NCI-H524 (cell line): ENCODE measurements around the gene ANKS1B.
"Not testable (repeated sequence)": the region's sequence is repeated elsewhere in the genome, so short reads cannot be mapped to it uniquely, and the experiment has no call there.

Experiments used
- DNase-seq, 2 experiments: peaks; one replicate each; lab custom pipeline; 2025; lab: John Stamatoyannopoulos, UW

ANKS1B gene

GRCh38 chr12:99374023-99374422, 610.7 kb downstream of the ANKS1B start:
- DNase-seq, result no peak

- no peak for DNase-seq
Observed at GRCh38 chr12:99372257-99372920, 612.3 kb downstream of the ANKS1B start.

- DNase-seq, result no peak
Observed at GRCh38 chr12:99370421-99371138, 614.2 kb downstream of the ANKS1B start.

- DNase-seq, result no peak
Observed at GRCh38 chr12:99367181-99367580, 617.6 kb downstream of the ANKS1B start.

GRCh38 chr12:99352269-99352668, 632.5 kb downstream of the ANKS1B start:
- no peak for DNase-seq

GRCh38 chr12:99343960-99344359, 640.8 kb downstream of the ANKS1B start:
- DNase-seq, result no peak

GRCh38 chr12:99339663-99340062, 645.1 kb downstream of the ANKS1B start:
- DNase-seq, result no peak

- DNase-seq, result no peak
Observed at GRCh38 chr12:99334285-99335056, 650.3 kb downstream of the ANKS1B start.

- no peak for DNase-seq
Observed at GRCh38 chr12:99332936-99333591, 651.7 kb downstream of the ANKS1B start.

- no peak for DNase-seq
Observed at GRCh38 chr12:99330216-99330615, 654.5 kb downstream of the ANKS1B start.

- not testable (repeated sequence) for DNase-seq
Observed at GRCh38 chr12:99321210-99321609, 663.5 kb downstream of the ANKS1B start.

GRCh38 chr12:99311373-99311772, 673.4 kb downstream of the ANKS1B start:
- no peak for DNase-seq

- DNase-seq, result no peak
Observed at GRCh38 chr12:99309812-99310211, 674.9 kb downstream of the ANKS1B start.

GRCh38 chr12:99302874-99303273, 681.9 kb downstream of the ANKS1B start:
- no peak for DNase-seq

- no peak for DNase-seq
Observed at GRCh38 chr12:99287136-99287535, 697.6 kb downstream of the ANKS1B start.

GRCh38 chr12:99284161-99284560, 700.6 kb downstream of the ANKS1B start:
- no peak for DNase-seq

GRCh38 chr12:99282624-99283023, 702.1 kb downstream of the ANKS1B start:
- DNase-seq, result no peak

- no peak for DNase-seq
Observed at GRCh38 chr12:99282086-99282485, 702.6 kb downstream of the ANKS1B start.

GRCh38 chr12:99281277-99281676, 703.5 kb downstream of the ANKS1B start:
- no peak for DNase-seq

- no peak for DNase-seq
Observed at GRCh38 chr12:99278899-99279298, 705.8 kb downstream of the ANKS1B start.

- no peak for DNase-seq
Observed at GRCh38 chr12:99277591-99278379, 707.0 kb downstream of the ANKS1B start.

GRCh38 chr12:99271071-99271470, 713.7 kb downstream of the ANKS1B start:
- DNase-seq, result no peak
